Immature natural killer cell (primary cell): ENCODE data around the gene PPP2R5C. TPM values are rescaled to one million over a fixed set of nuclear protein-coding genes. Genes with fewer than 3 reads are reported as not detected.
A peak's percentile ranks its signal among the peaks of the same experiment; 100 is the strongest.
"Not testable (repeated sequence)": the region's sequence is repeated elsewhere in the genome, so short reads cannot be mapped to it uniquely, and the experiment has no call there.

Experiments
- DNase-seq, 3 donors: peaks; one replicate each; pipeline ENCODE4 v3.0.0; 2022; ENCODE audit warnings: mixed read lengths in 1 of 3
- H3K27ac Mint-ChIP-seq, 6 donors: one replicate each; pipeline ENCODE4 v1.8.0; 2020; ENCODE audit warnings: mixed read lengths in 6 of 6, mild to moderate bottlenecking in 5 of 6, inconsistent platforms in 4 of 6, moderate library complexity in 3 of 6
- H3K27me3 Mint-ChIP-seq, 3 donors: one replicate each; pipeline ENCODE4 v1.8.0; 2020 to 2021; ENCODE audit warnings: low read depth in 3 of 3, mild to moderate bottlenecking in 3 of 3, mixed read lengths in 3 of 3, moderate library complexity in 3 of 3, inconsistent platforms in 1 of 3
- H3K36me3 Mint-ChIP-seq, 3 donors: one replicate each; pipeline ENCODE4 v1.8.0; 2020; ENCODE audit warnings: mixed read lengths in 3 of 3, inconsistent platforms in 2 of 3, mild to moderate bottlenecking in 2 of 3
- H3K4me1 Mint-ChIP-seq, 2 donors: one replicate each; pipeline ENCODE4 v1.8.0; 2020; ENCODE audit warnings: inconsistent platforms in 2 of 2, mild to moderate bottlenecking in 2 of 2, mixed read lengths in 2 of 2, moderate library complexity in 1 of 2
- H3K4me3 Mint-ChIP-seq, 5 donors: one replicate each; pipeline ENCODE4 v1.8.0; 2020; ENCODE audit warnings: mild to moderate bottlenecking in 5 of 5, mixed read lengths in 5 of 5, inconsistent platforms in 3 of 5, moderate library complexity in 3 of 5
- H3K9me3 Mint-ChIP-seq, 6 donors: one replicate each; pipeline ENCODE4 v1.8.0; 2020; ENCODE audit warnings: mild to moderate bottlenecking in 6 of 6, mixed read lengths in 6 of 6, inconsistent platforms in 4 of 6, moderate library complexity in 3 of 6
- polyA plus RNA-seq, 3 donors: library from polyadenylated mRNA; unstranded; fragments of 300-500 nt; fragmentation: Illumina TruSeq; gene quantifications; one replicate each; pipeline ENCODE4 v1.2.3, GENCODE V29; 2021

The PPP2R5C gene
- polyA plus RNA-seq, 3 donors from 2014 or later = 214 to 250 (median 236) TPM

DNA sequence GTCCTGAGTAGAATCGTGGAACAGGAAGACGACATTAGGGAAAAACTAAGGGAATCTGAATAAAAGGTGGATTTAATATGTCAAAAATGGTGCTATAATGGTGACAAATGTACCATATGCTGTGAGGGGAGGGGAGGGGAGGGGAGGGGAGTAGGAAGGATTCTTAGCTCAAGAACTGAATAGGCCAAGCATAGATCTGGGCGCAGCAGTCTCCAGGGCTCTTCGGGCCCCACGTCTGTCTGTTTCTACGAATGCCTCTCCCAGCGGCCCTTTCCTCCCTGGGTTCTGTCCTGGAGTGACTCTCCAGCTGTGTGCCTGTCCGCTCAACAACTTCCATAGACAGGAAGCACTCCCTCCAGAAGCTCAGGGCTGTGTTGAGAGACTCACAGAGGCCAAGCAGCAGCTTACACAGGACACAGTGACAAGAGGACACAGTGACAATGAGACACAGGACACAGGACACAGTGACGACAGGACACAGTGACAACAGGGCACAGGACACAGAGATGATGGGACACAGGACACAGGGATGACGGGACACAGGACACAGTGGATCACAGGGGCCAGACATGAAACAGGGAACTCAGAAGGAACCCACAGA is 42.4 kb upstream of the PPP2R5C start:
- H3K36me3 Mint-ChIP-seq = peaks cover 0 to 3% (median 3%) of the 10 kb centered on the region in 3 donors
- peaks cover 0 to 7% (median 4%) of the 10 kb centered on the region in 6 donors for H3K9me3 Mint-ChIP-seq
- peaks cover 82 to 92% of the 10 kb centered on the region in 2 donors for H3K4me1 Mint-ChIP-seq
- H3K27ac Mint-ChIP-seq = peak overlapping the region; percentile 83 to 98 (median 97)
- H3K27me3 Mint-ChIP-seq = peaks cover 28 to 44% (median 38%) of the 10 kb centered on the region in 3 donors
- peak overlapping the region in 4 of 5 donors; percentile 16 to 71 (median 42) for H3K4me3 Mint-ChIP-seq
- no peak for DNase-seq

GRCh38 chr14:101719708-101720107 is 41.8 kb upstream of the PPP2R5C start:
- Mint-ChIP-seq H3K27me3 (peaks cover 24 to 38% (median 32%) of the 10 kb centered on the region in 3 donors), H3K9me3 (peaks cover 0 to 4% (median 1%) of the 10 kb centered on the region in 6 donors), H3K4me3 (peak overlapping the region in 4 of 5 donors; percentile 22 to 71 (median 31)), H3K36me3 (peaks cover 0 to 3% (median 3%) of the 10 kb centered on the region in 3 donors), H3K27ac (peak overlapping the region; percentile 83 to 98 (median 97)), H3K4me1 (peaks cover 77 to 86% of the 10 kb centered on the region in 2 donors)
- DNase-seq = no peak

DNA sequence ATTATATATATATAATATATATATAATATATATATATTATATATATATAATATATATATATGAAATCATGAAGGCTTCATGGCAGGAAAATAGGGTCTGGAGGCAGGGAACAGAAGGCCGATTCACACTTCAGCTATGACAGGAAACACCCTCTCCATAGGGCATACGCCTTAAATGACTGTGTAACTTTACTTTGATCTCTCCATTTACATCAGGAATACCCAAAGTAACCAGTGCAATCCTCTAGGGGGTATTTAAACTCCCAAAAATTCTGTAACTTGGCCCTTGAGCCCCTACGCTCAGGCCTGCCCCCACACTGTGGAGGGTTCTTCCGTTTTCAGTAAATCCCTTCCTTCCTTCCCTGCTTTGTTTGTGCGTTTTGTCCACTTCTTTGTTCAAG is 40.4 kb upstream of the PPP2R5C start:
- H3K4me1 Mint-ChIP-seq = peaks cover 74 to 83% of the 10 kb centered on the region in 2 donors
- H3K27me3 Mint-ChIP-seq = peaks cover 20 to 36% (median 36%) of the 10 kb centered on the region in 3 donors
- peak overlapping the region; percentile 29 to 89 (median 79) for H3K4me3 Mint-ChIP-seq
- H3K36me3 Mint-ChIP-seq = peaks cover 0 to 3% (median 0%) of the 10 kb centered on the region in 3 donors
- no peak for DNase-seq
- peak overlapping the region; percentile 97 to 100 (median 99) for H3K27ac Mint-ChIP-seq
- H3K9me3 Mint-ChIP-seq = no peaks in the 10 kb centered on the region

- peak; percentile 91 to 95 (median 94) for DNase-seq
- peaks cover 74 to 83% of the 10 kb centered on the region in 2 donors for H3K4me1 Mint-ChIP-seq
- H3K4me3 Mint-ChIP-seq = peak overlapping the region; percentile 58 to 89 (median 80)
- peaks cover 21 to 44% (median 42%) of the 10 kb centered on the region in 3 donors for H3K27me3 Mint-ChIP-seq
- H3K9me3 Mint-ChIP-seq = no peaks in the 10 kb centered on the region
- H3K36me3 Mint-ChIP-seq = peaks cover 0 to 3% (median 3%) of the 10 kb centered on the region in 3 donors
- H3K27ac Mint-ChIP-seq = peak overlapping the region; percentile 97 to 100 (median 99)
These were observed 39.4 kb upstream of the PPP2R5C start for GRCh38 chr14:101721951-101722661.

- DNase-seq = peak in 2 of 3 donors; percentile 35 to 36
- H3K27ac Mint-ChIP-seq = peak overlapping the region; percentile 97 to 100 (median 99)
- H3K9me3 Mint-ChIP-seq = no peaks in the 10 kb centered on the region
- H3K4me1 Mint-ChIP-seq = peaks cover 74 to 83% of the 10 kb centered on the region in 2 donors
- peaks cover 23 to 40% (median 38%) of the 10 kb centered on the region in 3 donors for H3K27me3 Mint-ChIP-seq
- peaks cover 0 to 6% (median 3%) of the 10 kb centered on the region in 3 donors for H3K36me3 Mint-ChIP-seq
- peak overlapping the region; percentile 77 to 89 (median 80) for H3K4me3 Mint-ChIP-seq
These were observed 38.4 kb upstream of the PPP2R5C start for GRCh38 chr14:101723061-101723595.

GRCh38 chr14:101725652-101726051 is 35.9 kb upstream of the PPP2R5C start:
- not testable (repeated sequence) for H3K9me3 Mint-ChIP-seq, H3K36me3 Mint-ChIP-seq
- Mint-ChIP-seq H3K4me3 (peak overlapping the region; percentile 42 to 69 (median 67)), H3K4me1 (peaks cover 74 to 82% of the 10 kb centered on the region in 2 donors), H3K27me3 (peaks cover 22 to 38% (median 33%) of the 10 kb centered on the region in 3 donors), H3K27ac (peak overlapping the region; percentile 82 to 99 (median 92))
- peak in 1 of 3 donors; percentile 28 for DNase-seq

DNA sequence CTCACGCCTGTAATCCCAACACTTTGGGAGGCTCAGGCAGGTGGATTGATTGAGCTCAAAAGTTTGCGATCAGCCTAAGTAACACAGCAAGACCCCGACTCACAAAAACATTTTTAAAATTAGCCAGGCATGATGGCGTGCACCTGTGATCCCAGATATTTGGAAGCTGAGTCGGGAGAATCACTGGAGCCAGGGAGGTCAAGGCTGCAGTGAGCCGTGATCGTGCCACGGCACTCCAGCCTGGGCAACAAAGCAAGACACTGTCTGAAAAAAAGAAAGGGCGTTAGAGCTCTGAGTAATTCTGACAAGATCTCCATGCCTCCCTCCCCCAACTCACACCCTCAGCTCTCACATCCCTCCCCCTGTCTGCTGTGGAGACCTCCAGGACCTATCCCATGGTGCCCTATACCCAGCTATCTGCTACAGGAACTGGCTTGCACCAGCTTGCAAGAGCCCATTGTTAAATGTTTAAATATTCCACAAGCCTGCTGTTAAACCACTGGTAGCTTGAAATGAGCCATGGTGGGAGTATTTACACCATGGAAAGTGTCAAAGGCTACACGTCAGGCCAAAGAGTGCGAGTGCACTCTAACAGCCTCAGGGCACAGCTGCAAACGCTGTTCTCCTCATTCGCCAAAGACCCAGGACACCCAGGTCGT is 35.1 kb upstream of the PPP2R5C start:
- peaks cover 0 to 8% (median 3%) of the 10 kb centered on the region in 3 donors for H3K36me3 Mint-ChIP-seq
- no peaks in the 10 kb centered on the region for H3K9me3 Mint-ChIP-seq
- DNase-seq = peak; percentile 85 to 90 (median 88)
- H3K4me3 Mint-ChIP-seq = peak overlapping the region; percentile 42 to 69 (median 67)
- H3K27ac Mint-ChIP-seq = peak overlapping the region; percentile 82 to 99 (median 92)
- H3K4me1 Mint-ChIP-seq = peaks cover 76 to 82% of the 10 kb centered on the region in 2 donors
- peaks cover 24 to 38% (median 37%) of the 10 kb centered on the region in 3 donors for H3K27me3 Mint-ChIP-seq

GRCh38 chr14:101726954-101727302 is 34.6 kb upstream of the PPP2R5C start:
- H3K4me3 Mint-ChIP-seq = peak overlapping the region; percentile 42 to 69 (median 67)
- peaks cover 77 to 82% of the 10 kb centered on the region in 2 donors for H3K4me1 Mint-ChIP-seq
- peaks cover 22 to 35% (median 35%) of the 10 kb centered on the region in 3 donors for H3K27me3 Mint-ChIP-seq

DNA sequence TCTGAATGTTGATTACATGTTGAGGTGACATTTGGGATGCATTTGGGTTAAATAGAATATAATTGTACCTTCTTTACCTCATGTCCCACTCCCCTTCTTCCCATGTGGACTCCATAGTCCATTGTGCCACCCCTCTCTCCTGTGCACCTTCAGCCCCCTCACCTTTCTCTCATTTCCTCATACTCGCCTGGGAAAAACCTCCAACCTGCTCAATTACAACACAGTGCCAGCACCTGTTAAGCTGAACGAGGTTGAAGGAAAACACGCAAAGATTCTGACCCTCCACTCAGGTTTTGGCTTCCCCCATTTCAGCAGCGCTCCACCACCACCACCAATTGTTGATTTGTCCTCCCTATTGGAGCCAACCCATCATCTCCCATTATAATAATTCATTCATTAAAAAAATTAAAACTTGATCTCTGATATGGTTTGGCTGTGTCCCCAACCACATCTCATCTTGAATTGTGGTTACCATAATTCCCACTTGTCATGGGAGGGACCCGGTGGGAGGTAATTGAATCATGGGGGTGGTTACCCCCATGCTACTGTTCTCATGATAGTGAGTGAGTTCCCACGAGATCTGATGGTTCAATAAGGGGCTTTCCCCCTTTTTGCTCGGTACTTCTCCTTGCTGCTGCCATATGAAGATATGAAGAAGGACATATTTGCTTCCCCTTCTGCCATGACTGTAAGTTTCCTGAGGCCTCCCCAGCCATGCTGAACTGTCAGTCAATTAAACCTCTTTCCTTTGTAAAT is 33.7 kb upstream of the PPP2R5C start:
- peaks cover 0 to 8% (median 3%) of the 10 kb centered on the region in 3 donors for H3K36me3 Mint-ChIP-seq
- H3K9me3 Mint-ChIP-seq = no peaks in the 10 kb centered on the region
- peak overlapping the region; percentile 82 to 99 (median 92) for H3K27ac Mint-ChIP-seq
- peak overlapping the region; percentile 42 to 69 (median 51) for H3K4me3 Mint-ChIP-seq
- H3K27me3 Mint-ChIP-seq = peaks cover 15 to 28% (median 28%) of the 10 kb centered on the region in 3 donors
- peaks cover 76 to 82% of the 10 kb centered on the region in 2 donors for H3K4me1 Mint-ChIP-seq
- DNase-seq = no peak

More at GRCh38 chr14:101726954-101727302, 34.6 kb upstream of the PPP2R5C start:
- Mint-ChIP-seq H3K9me3 (no peaks in the 10 kb centered on the region), H3K36me3 (peaks cover 0 to 8% (median 3%) of the 10 kb centered on the region in 3 donors), H3K27ac (peak overlapping the region; percentile 82 to 99 (median 92))
- no peak for DNase-seq

DNA sequence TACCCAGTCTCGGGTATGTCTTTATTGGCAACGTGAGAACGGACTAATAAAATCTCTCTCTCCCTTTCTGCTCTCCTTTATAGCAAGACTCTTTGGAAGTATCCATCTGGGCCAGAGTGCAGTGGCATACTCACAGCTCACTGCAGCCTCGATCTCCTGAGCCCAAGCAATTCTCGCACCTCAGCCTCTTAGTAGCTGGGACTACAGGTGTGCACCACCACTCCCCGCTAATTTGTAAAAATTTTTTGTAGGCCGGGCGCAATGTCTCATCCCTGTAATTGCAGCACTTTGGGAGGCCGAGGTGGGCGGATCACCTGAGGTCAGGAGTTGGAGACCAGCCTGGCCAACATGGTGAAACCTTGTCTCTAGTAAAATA is 33.2 kb upstream of the PPP2R5C start:
- Mint-ChIP-seq H3K36me3 (peaks cover 0 to 8% (median 3%) of the 10 kb centered on the region in 3 donors), H3K27me3 (peaks cover 15 to 26% (median 24%) of the 10 kb centered on the region in 3 donors), H3K4me3 (peak overlapping the region in 4 of 5 donors; percentile 42 to 67 (median 56)), H3K4me1 (peaks cover 75 to 78% of the 10 kb centered on the region in 2 donors), H3K27ac (peak overlapping the region; percentile 82 to 99 (median 92)), H3K9me3 (no peaks in the 10 kb centered on the region)
- no peak for DNase-seq

DNA sequence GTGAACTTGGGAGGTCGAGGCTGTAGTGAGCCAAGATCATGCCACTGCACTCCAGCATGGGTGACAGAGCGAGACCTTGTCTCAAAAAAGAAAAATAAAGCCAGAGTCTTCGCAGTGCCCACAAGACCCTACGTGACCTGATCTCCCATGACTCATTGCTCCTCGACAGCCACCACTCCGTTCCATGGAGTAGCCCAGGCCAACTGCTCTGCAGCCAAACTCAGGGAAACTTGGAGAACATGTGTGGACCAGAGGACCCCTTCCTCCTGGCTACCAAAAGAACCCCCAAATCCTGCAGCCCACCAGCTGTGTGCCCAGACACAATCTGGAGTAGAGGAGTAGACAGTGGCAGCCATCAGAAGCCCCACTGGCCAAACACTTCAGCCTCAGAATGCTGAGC is 32.1 kb upstream of the PPP2R5C start:
- peaks cover 0 to 8% (median 3%) of the 10 kb centered on the region in 3 donors for H3K36me3 Mint-ChIP-seq
- DNase-seq = no peak
- peak overlapping the region; percentile 91 to 99 (median 94) for H3K27ac Mint-ChIP-seq
- peaks cover 15 to 26% (median 24%) of the 10 kb centered on the region in 3 donors for H3K27me3 Mint-ChIP-seq
- H3K9me3 Mint-ChIP-seq = no peaks in the 10 kb centered on the region
- peak overlapping the region in 2 of 5 donors; percentile 1 to 69 for H3K4me3 Mint-ChIP-seq
- peaks cover 77 to 84% of the 10 kb centered on the region in 2 donors for H3K4me1 Mint-ChIP-seq

DNA sequence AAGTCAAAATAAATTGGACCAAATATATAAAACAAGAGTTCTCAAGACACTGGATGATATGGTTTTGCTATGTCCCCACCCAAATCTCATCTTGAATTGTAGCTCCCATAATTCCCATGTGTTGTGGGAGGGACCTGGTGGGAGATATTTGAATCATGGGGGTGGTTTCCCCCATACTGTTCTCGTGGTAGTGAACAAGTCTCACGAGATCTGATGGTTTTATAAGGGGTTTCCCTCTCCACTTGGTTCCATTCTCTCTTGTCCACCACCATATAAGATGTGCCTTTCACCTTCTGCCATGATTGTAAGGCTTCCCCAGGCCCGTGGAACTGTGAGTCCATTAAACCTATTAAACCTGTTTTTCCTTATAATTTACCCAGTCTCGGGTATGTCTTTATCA is 31.4 kb upstream of the PPP2R5C start:
- not testable (repeated sequence) for H3K9me3 Mint-ChIP-seq, H3K36me3 Mint-ChIP-seq, DNase-seq
- H3K4me3 Mint-ChIP-seq = peak overlapping the region in 4 of 5 donors; percentile 74 to 81 (median 79)
- H3K27ac Mint-ChIP-seq = peak overlapping the region; percentile 91 to 99 (median 94)
- peaks cover 15 to 25% (median 23%) of the 10 kb centered on the region in 3 donors for H3K27me3 Mint-ChIP-seq
- peaks cover 77 to 83% of the 10 kb centered on the region in 2 donors for H3K4me1 Mint-ChIP-seq
